GM19324 (cell line): ENCODE measurements around the gene KLHL8.
"Not testable (repeated sequence)": the region's sequence is repeated elsewhere in the genome, so short reads cannot be mapped to it uniquely, and the experiment has no call there.

Source experiments
- ATAC-seq: cut with Tn5 transposase; IDR thresholded peaks from one replicate; pipeline ENCODE4 v1.9.1; 2021; ENCODE audit warnings: mild to moderate bottlenecking, moderate library complexity; ENCODE audit not compliant: unreplicated experiment, low FRiP score

KLHL8 gene

GRCh38 chr4:87229979-87230378 lies 9.6 kb upstream of the KLHL8 start:
- ATAC-seq, result no peak

- ATAC-seq, result no peak
These were observed 7.9 kb upstream of the KLHL8 start for GRCh38 chr4:87228262-87228860.

- ATAC-seq, result no peak
These were observed 7.3 kb upstream of the KLHL8 start for GRCh38 chr4:87227751-87228151.

GRCh38 chr4:87225936-87226335 lies 5.5 kb upstream of the KLHL8 start:
- ATAC-seq, result no peak

GRCh38 chr4:87224141-87224923 lies 3.9 kb upstream of the KLHL8 start:
- no peak for ATAC-seq

GRCh38 chr4:87219632-87220093 lies 755 bp downstream of the KLHL8 start:
- peak; percentile 36 for ATAC-seq

- not testable (repeated sequence) for ATAC-seq
These were observed 3.1 kb downstream of the KLHL8 start for GRCh38 chr4:87217235-87217763.

- ATAC-seq, result no peak
These were observed 3.9 kb downstream of the KLHL8 start for GRCh38 chr4:87216469-87216868.

- no peak for ATAC-seq
These were observed 6.9 kb downstream of the KLHL8 start for GRCh38 chr4:87213421-87214075.

GRCh38 chr4:87211249-87211952 lies 9.0 kb downstream of the KLHL8 start:
- ATAC-seq, result no peak

- no peak for ATAC-seq
These were observed 10.7 kb downstream of the KLHL8 start for GRCh38 chr4:87209696-87210095.

- ATAC-seq, result no peak
These were observed 11.2 kb downstream of the KLHL8 start for GRCh38 chr4:87209182-87209581.

- ATAC-seq, result no peak
These were observed 15.9 kb downstream of the KLHL8 start for GRCh38 chr4:87204559-87204958.

- no peak for ATAC-seq
These were observed 23.5 kb downstream of the KLHL8 start for GRCh38 chr4:87196927-87197326.

GRCh38 chr4:87196146-87196545 lies 24.3 kb downstream of the KLHL8 start:
- ATAC-seq, result no peak

- ATAC-seq, result no peak
These were observed 26.3 kb downstream of the KLHL8 start for GRCh38 chr4:87193958-87194675.

GRCh38 chr4:87192145-87192919 lies 28.1 kb downstream of the KLHL8 start:
- ATAC-seq, result no peak

- no peak for ATAC-seq
These were observed 31.5 kb downstream of the KLHL8 start for GRCh38 chr4:87188932-87189331.

- no peak for ATAC-seq
These were observed 32.4 kb downstream of the KLHL8 start for GRCh38 chr4:87188048-87188447.
